GM12878 (cell line): ENCODE data around the gene BRAT1. TPM values are rescaled to one million over a fixed set of nuclear protein-coding genes. Genes with fewer than 3 reads are reported as not detected.

Experiments
- ATAC-seq: fragments of 200-7000 bp; cut with Tn5 transposase; 3 replicates; pipeline ENCODE4 v1.9.1; 2020; ENCODE audit warnings: mild to moderate bottlenecking, moderate library complexity
- BruUV-seq: library from RNA; stranded (reverse); fragments of 400-500 nt; replicated peaks from 2 replicates; lab custom pipeline; 2021; lab: Mats Ljungman, UMichigan
- CTCF ChIA-PET: fragments of 300-600 bp; sonication (Branson Sonifier 250); formaldehyde crosslinking; extraction: SDS; loops from one replicate; lab custom pipeline; 2021; ENCODE audit warnings: inconsistent platforms; lab: Yijun Ruan, JAX
- POLR2A ChIA-PET: fragments of 350-600 bp; formaldehyde crosslinking; extraction: SDS; loops from one replicate; lab custom pipeline; 2021; ENCODE audit warnings: inconsistent platforms; lab: Charles Lee
- RAD21 ChIA-PET: fragments of 300-600 bp; sonication (Branson Sonifier 250); formaldehyde crosslinking; loops from one replicate; lab custom pipeline; 2023; ENCODE audit warnings: antibody characterized with exemption; ENCODE audit not compliant: unreplicated experiment; lab: Charles Lee
- SMC1A ChIA-PET: fragments of 300-600 bp; sonication (Branson Sonifier 250); formaldehyde crosslinking; loops from one replicate; lab custom pipeline; 2023; ENCODE audit not compliant: unreplicated experiment, uncharacterized antibody; lab: Charles Lee
- DNase-seq: peaks from one replicate; pipeline ENCODE4 v3.0.0-alpha.2; 2011; ENCODE audit warnings: low read depth, low spot score
- FAIRE-seq: peaks from 3 replicates; lab custom pipeline; 2011; peaks lifted over from hg19 to GRCh38; lab: Jason Lieb, UNC
- H2AFZ ChIP-seq: 2 replicates; pipeline ENCODE4 v1.6.0; 2011; ENCODE audit warnings: low read depth, low read length, control low read depth; ENCODE audit not compliant: control insufficient read depth
- H3K27ac ChIP-seq: 2 replicates; pipeline ENCODE4 v1.5.1; 2011; ENCODE audit warnings: control low read depth; ENCODE audit not compliant: control insufficient read depth, insufficient read depth
- H3K27me3 ChIP-seq, 2 experiments: replicated peaks in 1 of 2; 2 replicates each; pipeline versions ENCODE4 v1.6.0 to v1.6.1; 2011; ENCODE audit warnings: low read length in 1 of 2; ENCODE audit not compliant: control insufficient read depth in 2 of 2, insufficient read depth in 2 of 2
- H3K36me3 ChIP-seq, 2 experiments: 2 replicates each; pipeline ENCODE4 v1.5.1; 2011; ENCODE audit warnings: low read length in 1 of 2; ENCODE audit not compliant: control insufficient read depth in 2 of 2, insufficient read depth in 2 of 2
- H3K4me1 ChIP-seq: 2 replicates; pipeline ENCODE4 v1.6.1; 2011; ENCODE audit warnings: mild to moderate bottlenecking, low read length, moderate library complexity, mixed read lengths; ENCODE audit not compliant: control insufficient read depth, insufficient read depth
- H3K4me2 ChIP-seq: 2 replicates; pipeline ENCODE4 v1.6.0; 2011; ENCODE audit warnings: control low read depth; ENCODE audit not compliant: control insufficient read depth, insufficient read depth
- H3K4me3 ChIP-seq: fragments of 200-600 bp; sonication (generic); 2 replicates; pipeline ENCODE4 v1.5.1; 2016
- H3K79me2 ChIP-seq: 2 replicates; pipeline ENCODE4 v1.6.0; 2011; ENCODE audit warnings: low read length; ENCODE audit not compliant: control insufficient read depth, insufficient read depth
- H3K9ac ChIP-seq: 2 replicates; pipeline ENCODE4 v1.8.0; 2011; ENCODE audit warnings: low read length, control low read depth, mixed read lengths; ENCODE audit not compliant: control insufficient read depth, insufficient read depth
- H3K9me3 ChIP-seq: replicated peaks from 3 replicates; pipeline ENCODE4 v1.5.1; 2011; ENCODE audit warnings: mild to moderate bottlenecking, low read length; ENCODE audit not compliant: control insufficient read depth, insufficient read depth
- H4K20me1 ChIP-seq: 2 replicates; pipeline ENCODE4 v1.6.0; 2011; ENCODE audit not compliant: control insufficient read depth, insufficient read depth
- CEBPZ ChIP-seq: fragments of 150-350 bp; IDR thresholded peaks from 2 replicates; pipeline ENCODE4 v1.6.1; 2016; ENCODE audit warnings: low read depth, low read length
- CREM ChIP-seq: IDR thresholded peaks from 2 replicates; pipeline ENCODE4 v1.6.1; 2014; ENCODE audit warnings: antibody characterized with exemption, low read depth
- CUX1 ChIP-seq: IDR thresholded peaks from 2 replicates; pipeline ENCODE4 v1.6.1; 2012; ENCODE audit warnings: improper control_type of control experiment, low read depth, low read length; ENCODE audit not compliant: insufficient replicate concordance
- EGR1 ChIP-seq, 2 experiments: IDR thresholded peaks; 1 replicate in 1 of 2; 2 replicates in 1 of 2; pipeline ENCODE4 v1.6.1; 2011 to 2012; ENCODE audit warnings: low read depth in 2 of 2, low read length in 2 of 2, borderline replicate concordance in 1 of 2, mild to moderate bottlenecking in 1 of 2, moderate library complexity in 1 of 2
- FOXK2 ChIP-seq: fragments of 450-650 bp; IDR thresholded peaks from 2 replicates; pipeline ENCODE4 v1.6.1; 2017; ENCODE audit warnings: mild to moderate bottlenecking, moderate library complexity
- NRF1 ChIP-seq: conservative IDR thresholded peaks from 2 replicates; pipeline ENCODE4 v1.6.1; 2011; ENCODE audit warnings: mild to moderate bottlenecking, low read depth, low read length, improper control_type of control experiment
- PAX8 ChIP-seq: fragments of 450-650 bp; IDR thresholded peaks from 2 replicates; pipeline ENCODE4 v1.6.1; 2017; ENCODE audit warnings: mild to moderate bottlenecking, moderate library complexity
- PBX3 ChIP-seq: IDR thresholded peaks from 2 replicates; pipeline ENCODE4 v1.6.1; 2011; ENCODE audit warnings: mild to moderate bottlenecking, low read depth, low read length, moderate library complexity; ENCODE audit not compliant: insufficient replicate concordance
- SIX5 ChIP-seq: IDR thresholded peaks from 2 replicates; pipeline ENCODE4 v1.6.1; 2011; ENCODE audit warnings: mild to moderate bottlenecking, low read depth, low read length, moderate library complexity; ENCODE audit not compliant: severe bottlenecking
- TCF12 ChIP-seq: IDR thresholded peaks from 2 replicates; pipeline ENCODE4 v1.6.1; 2011; ENCODE audit warnings: low read depth, mild to moderate bottlenecking, low read length
- TCF7 ChIP-seq: IDR thresholded peaks from 2 replicates; pipeline ENCODE4 v1.6.1; 2014; ENCODE audit warnings: antibody characterized with exemption, borderline replicate concordance
- ZNF274 ChIP-seq: IDR thresholded peaks from one replicate; pipeline ENCODE4 v1.8.0; 2011; ENCODE audit not compliant: insufficient read length, insufficient read depth
- WGBS: methylation state at CpG from one replicate; pipeline ENCODE4 v1.1.6; 2016; ENCODE audit warnings: low lambda C conversion rate; ENCODE audit not compliant: insufficient replicate concordance, insufficient coverage; ENCODE audit errors: missing lambda C conversion rate; 5-methylcytosine and 5-hydroxymethylcytosine counted together
- in situ Hi-C: fragments of 300-500 bp; cut with MboI; formaldehyde crosslinking; loops from 9 replicates; pipeline ENCODE4 v1.14.3; 2018; ENCODE audit warnings: mixed read lengths
- intact Hi-C: fragments of 100-400 bp; cut with micrococcal nuclease; formaldehyde crosslinking; loops from one replicate; pipeline ENCODE4 v1.14.2; 2022; ENCODE audit not compliant: unreplicated experiment
- polyA plus RNA-seq, 11 experiments: library from polyadenylated mRNA; depleted of rRNA in 4 of 11; unstranded in 6 of 11; stranded (reverse) in 5 of 11; fragments of >200 nt; fragmentation: Nextera tagmentation in 4 of 11; fragmentation: Illumina TruSeq in 1 of 11; extraction: Ambion mirVana in 4 of 11; extraction: Trizol in 1 of 11; gene quantifications; 1 replicate in 1 of 11; 2 replicates in 10 of 11; pipeline versions ENCODE4 v1.2.1 to v1.2.3, GENCODE V29; 2011 to 2016; ENCODE audit warnings: inconsistent platforms in 2 of 11, missing spikeins in 2 of 11, low read depth in 1 of 11
- total RNA-seq, 4 experiments: library from RNA; depleted of rRNA in 3 of 4; stranded (reverse); fragments of >200 nt in 3 of 4; fragmentation: Illumina TruSeq in 1 of 4; extraction: Trizol in 1 of 4; gene quantifications; 2 replicates each; pipeline versions ENCODE4 v1.2.1 to v1.2.3, GENCODE V29; 2013 to 2021

Gene BRAT1
- total and polyA plus RNA-seq, 10 of the 15 experiments (the other 5 are each of a cell fraction or from before 2014, with no cell fraction given): 0.13 to 53.3 (median 16.0) TPM

- ATAC-seq (no peak), FAIRE-seq (no peak), DNase-seq (no peak)
- POLR2A ChIA-PET: interaction anchor here (0.5 to 2.3 kb wide), 4 partner anchors 7 to 959 kb away, joined by 4 to 10 read pairs (median 6); no protein-coding TSS in a partner anchor
- peak overlapping the region; percentile 35 for H3K9ac ChIP-seq
- whole genome bisulfite sequencing: 25% methylated on average over 18 of the region's 18 CpGs
- H4K20me1 ChIP-seq: no peaks in the 10 kb centered on the region
- SMC1A ChIA-PET: interaction anchor here (0.7 to 2.8 kb wide), 3 partner anchors 23 to 76 kb away, joined by 3 to 7 read pairs (median 4); no protein-coding TSS in a partner anchor
- no peak overlapping the region for H3K4me3 ChIP-seq
- intact Hi-C loops: no loop called here
- H3K27ac ChIP-seq: peak overlapping the region; percentile 61; the same call in 1 of the 2 replicates
- H3K4me1 ChIP-seq: peaks cover 29% of the 10 kb centered on the region
- no peaks in the 10 kb centered on the region for H3K79me2 ChIP-seq
- RAD21 ChIA-PET: interaction anchor here (0.9 to 2.2 kb wide), 3 partner anchors 8 to 182 kb away, joined by 4 to 6 read pairs (median 5); no protein-coding TSS in a partner anchor
- H3K9me3 ChIP-seq: no peaks in the 10 kb centered on the region
- H3K27me3 ChIP-seq: no peaks in the 10 kb centered on the region
- TF ChIP-seq FOXK2: no peak
- TF ChIP-seq PAX8: no peak
- TF ChIP-seq TCF7: no peak
- TF ChIP-seq CUX1: no peak
- no peak for TF ChIP-seq CREM
- no peak for TF ChIP-seq PBX3
- no peak for TF ChIP-seq EGR1 (IDR thresholded peaks at IDR 0.05; ENCODE audit: borderline replicate concordance in 1 of 2, low read depth in 2 of 2, low read length in 2 of 2)
- TF ChIP-seq ZNF274: no peak
- TF ChIP-seq TCF12: no peak
- TF ChIP-seq CEBPZ: no peak
- TF ChIP-seq SIX5: no peak
- TF ChIP-seq NRF1: no peak
- CTCF ChIA-PET: no interaction called here
- no TSS peak for BruUV-seq
- H2AFZ ChIP-seq: peak overlapping the region; percentile 73; the same call in 1 of the 2 replicates
- peak overlapping the region; percentile 82 for H3K4me2 ChIP-seq
- in situ Hi-C loops: no loop called here
- no peaks in the 10 kb centered on the region for H3K36me3 ChIP-seq
Measured at GRCh38 chr7:2528481-2529095, 26.7 kb downstream of the BRAT1 start.
